Colon (tissue), 2 donors: ENCODE results near the gene VPS26C.

Experiments used
- FAIRE-seq: peaks from 2 replicates; lab custom pipeline; 2012; peaks lifted over from hg19 to GRCh38; lab: Jason Lieb, UNC
- donor health status: control.
- donor health status: control.

Gene VPS26C

DNA sequence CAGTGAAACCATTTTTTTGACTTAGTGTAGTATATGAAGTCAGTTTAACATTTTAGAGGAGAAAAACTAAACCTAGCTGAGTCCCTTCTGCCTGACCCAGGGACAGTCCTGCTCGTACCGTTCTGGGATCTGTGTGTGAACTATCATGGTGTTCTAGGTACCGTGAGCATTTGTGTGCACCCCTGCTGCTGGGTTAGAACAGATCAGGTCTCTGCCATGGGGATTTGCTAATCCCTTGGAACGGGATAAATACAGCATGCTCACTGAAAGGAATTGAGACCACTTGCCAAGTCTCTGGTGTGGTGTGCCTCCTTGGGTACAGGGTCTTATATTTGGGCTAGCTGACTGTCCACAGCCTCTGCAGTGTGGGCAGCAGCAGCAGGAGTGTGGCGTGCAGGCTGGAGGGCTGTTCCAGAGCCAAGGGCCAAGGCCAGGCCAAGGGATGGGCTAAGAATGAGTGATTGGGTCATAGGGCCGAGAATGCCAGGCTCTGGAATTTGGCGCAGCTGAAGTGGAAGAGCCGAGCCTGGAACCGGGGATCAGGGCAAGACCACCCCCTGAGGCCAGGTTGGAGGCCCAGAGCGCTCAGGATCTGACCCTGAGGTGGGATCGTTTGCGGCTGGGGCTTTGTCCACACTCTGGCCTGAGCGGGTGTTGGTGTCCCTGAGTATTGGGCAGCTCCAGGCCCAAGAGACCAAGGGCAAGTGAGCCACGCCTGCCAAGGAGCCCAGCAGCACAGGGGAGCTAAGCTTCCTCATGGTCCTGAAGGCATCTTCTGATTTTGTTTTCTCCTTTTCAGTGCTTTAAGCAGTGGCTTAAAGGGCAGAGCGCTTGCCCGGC is 66.3 kb downstream of the VPS26C start:
- FAIRE-seq = no peak

DNA sequence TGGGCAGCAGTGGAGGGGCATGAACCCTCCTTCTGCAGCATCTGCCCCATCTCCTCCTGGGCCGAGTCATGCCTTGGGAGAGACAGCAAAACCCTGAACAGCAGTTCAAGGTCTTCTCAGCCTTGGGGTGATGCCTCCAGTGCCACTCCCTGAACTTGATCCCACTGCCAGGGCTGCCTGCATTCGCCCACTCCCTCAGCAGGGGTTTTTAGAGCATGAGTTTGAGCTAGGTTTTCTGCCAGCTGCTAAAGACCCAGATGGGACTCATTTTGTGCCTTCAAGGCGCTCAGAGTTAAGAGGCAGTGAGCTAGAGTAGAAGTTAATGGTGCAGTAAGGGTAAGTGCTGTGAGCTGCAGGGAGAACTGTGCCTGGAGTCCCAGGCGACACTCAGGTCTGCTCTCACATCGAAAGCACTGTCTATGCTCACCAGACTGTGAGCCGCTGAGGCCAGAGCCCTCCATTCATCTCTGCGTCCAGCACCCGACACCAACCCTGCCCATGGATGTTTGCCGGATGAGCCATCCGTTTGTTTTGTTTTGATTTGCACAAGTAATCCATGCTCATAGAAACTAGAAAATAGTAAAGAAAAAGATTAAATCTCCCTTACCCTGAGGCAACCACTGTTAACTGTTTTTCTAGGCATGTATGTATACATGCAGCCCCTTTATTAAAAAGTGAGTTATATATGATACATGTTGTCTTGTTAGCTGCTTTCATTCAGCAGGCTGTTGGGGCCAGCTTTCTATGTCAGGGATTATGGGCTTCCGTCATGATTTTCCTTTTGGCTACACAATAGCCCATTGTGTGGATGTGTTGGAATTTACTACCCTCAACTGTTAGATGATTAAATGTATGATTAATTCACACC is 67.8 kb downstream of the VPS26C start:
- FAIRE-seq = no peak

DNA sequence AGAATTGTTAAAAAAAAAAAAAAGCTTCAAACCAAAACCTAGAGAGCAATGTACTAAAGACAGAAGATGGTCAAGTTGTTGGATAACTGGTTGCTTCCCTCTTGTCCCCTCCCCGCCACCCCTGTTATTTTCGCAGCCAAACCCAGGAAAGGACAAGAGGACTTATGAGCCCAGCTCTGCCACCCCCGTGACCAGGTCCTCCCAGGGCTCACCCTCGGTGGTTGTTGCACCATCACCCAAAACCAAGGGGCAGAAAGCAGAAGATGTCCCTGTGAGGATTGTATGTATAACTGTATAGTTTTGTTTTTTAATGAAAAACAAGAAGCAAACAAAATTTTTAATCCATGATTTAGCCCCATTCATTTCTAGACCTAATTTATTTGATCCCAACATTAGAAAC is 69.4 kb downstream of the VPS26C start:
- FAIRE-seq = no peak

DNA sequence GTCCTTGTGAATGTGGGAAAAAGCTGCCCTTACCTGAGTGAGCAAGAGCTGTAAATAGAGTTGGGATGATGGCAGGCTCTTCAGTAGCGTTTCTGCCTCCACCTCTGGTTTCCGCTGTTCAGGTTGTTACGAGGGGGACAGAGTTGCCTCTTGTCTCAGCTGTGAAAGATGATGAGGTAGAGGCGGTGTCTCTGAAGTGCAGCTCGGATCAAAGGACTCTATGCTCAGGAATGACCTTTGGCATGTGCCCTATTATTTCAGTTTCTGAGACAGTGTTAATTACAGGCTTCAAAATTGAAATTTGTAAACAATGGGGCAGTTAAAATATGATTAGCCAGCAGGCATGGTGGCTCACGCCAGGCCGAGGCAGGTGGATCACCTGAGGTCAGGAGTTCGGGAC is 70.3 kb downstream of the VPS26C start:
- FAIRE-seq = no peak

DNA sequence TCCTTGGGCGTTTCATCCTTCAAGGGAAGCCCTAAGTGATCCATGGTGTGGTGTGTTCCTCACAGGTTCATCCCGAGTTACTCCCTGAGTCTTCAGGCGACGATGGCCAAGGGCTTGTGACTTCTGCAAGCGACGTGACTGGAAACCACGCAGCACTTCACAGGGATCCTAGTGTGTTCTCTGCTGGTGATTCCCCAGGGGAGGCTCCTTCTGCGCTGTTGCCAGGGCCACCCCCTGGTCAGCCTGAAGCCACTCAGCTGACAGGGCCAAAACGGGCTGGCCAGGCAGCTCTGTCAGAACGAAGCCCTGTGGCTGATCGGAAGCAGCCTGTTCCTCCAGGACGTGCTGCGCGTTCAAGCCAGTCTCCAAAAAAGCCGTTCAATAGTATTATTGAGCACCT is 71.5 kb downstream of the VPS26C start:
- FAIRE-seq = no peak

DNA sequence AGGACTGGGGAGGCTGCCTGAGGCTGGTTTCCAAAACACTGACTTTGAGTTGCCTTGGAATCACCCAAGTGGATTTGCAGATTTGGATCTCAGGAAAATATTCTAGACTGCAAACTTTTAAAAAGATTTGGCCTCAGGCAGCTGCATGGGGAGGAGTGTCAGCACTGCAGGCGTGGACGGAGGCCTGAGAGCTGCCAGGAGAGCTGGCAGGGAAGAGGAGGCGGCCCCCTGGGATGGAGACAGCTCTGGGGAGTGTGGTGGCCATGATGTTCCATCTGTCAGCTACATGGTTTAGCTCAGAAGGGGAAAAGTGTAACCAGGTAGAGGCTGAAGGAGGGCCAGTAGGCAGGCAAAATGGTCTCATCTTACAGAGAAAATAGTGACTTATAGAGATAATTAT is 72.1 kb downstream of the VPS26C start:
- FAIRE-seq = no peak

DNA sequence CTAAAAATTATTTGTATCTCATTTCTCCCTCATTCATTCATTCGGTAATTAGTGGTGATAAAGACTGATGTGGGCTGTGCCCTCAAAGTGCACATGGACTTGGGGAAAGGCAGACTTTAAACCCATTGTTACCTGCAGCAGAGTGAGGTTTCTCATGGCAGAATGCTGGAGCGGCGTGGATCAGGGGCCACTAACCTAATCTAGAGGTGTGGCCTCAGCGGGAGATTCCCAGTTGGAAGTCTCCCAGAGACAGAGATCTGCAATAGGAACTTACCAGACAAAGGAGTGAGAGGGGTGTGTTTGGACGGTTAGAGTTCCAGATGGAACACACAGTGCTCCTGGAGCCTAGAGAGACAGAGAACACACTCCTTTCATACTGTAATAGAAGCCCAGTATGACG is 73.5 kb downstream of the VPS26C start:
- FAIRE-seq = no peak

DNA sequence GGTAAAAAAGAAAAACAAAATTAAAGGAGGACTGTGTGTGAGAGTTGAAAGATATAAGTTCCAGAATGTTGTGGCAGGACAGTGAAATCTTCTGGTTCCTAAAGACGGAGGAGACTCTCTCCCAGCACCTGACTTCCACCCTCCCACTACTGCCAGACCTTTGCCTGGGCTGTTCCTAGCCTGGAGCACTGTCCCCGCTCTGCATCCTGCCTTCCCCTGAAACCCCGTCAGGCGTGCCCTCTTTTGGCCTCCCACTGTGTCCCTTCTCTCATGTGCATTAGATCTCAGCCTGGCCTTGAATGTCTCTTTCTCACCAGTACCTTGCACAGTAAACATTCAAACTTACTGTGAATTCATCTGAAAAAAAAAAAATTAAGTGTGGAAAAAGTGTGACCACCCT is 74.1 kb downstream of the VPS26C start:
- no peak for FAIRE-seq

DNA sequence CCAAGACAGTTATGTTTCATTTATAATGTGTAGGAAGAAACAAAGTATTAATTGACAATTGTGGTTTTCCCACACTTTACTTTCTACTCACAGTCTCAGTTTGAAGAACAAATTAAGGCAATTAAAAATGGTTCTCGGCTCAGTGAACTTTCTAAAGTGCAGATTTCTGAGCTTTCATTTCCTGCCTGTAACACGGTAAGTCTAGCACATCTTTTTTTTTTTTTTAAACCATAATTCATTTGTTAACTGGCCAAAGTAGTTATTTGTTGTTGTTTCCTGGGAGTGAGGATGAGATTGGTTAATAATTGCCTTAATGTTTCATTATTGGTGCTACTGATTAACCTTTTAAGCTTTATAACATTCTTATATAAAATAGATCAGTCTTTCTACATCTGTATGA is 75.1 kb downstream of the VPS26C start:
- FAIRE-seq = no peak

DNA sequence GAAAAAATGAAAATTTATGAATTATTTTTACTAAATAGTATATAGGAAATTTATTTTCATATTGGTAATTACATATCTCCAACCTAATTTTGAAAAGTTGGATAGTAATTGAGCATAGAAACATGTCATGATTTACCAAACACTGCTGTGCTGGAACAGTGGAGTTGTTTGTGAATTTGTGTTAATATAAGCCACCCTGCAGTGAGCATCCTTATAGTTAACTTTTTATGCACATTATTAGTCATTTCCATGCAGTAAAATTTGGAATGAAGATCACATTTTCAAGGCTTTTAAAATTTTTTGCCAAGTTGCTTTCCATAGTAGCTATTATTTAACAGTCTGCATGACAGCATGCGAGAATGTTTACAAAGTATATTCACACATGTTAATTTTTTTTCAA is 78.3 kb downstream of the VPS26C start:
- FAIRE-seq = peak; percentile 64

DNA sequence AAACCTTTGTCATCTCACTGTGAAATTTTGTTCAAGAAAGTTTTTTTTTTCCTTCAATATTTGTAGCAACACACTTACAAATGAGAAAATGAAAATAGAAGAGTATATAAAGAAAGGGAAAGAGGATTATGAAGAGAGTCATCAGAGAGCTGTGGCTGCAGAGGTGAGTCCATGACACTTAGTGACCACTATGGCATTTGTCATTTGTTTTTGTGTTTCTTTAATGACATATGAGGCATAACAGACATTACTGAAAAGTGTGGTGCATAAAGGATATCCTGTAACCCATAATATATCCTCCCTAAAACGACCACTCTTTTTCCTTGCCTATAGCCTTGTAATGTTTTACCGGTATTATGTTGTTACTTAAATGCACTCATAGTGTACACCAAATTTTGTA is 80.2 kb downstream of the VPS26C start:
- no peak for FAIRE-seq

DNA sequence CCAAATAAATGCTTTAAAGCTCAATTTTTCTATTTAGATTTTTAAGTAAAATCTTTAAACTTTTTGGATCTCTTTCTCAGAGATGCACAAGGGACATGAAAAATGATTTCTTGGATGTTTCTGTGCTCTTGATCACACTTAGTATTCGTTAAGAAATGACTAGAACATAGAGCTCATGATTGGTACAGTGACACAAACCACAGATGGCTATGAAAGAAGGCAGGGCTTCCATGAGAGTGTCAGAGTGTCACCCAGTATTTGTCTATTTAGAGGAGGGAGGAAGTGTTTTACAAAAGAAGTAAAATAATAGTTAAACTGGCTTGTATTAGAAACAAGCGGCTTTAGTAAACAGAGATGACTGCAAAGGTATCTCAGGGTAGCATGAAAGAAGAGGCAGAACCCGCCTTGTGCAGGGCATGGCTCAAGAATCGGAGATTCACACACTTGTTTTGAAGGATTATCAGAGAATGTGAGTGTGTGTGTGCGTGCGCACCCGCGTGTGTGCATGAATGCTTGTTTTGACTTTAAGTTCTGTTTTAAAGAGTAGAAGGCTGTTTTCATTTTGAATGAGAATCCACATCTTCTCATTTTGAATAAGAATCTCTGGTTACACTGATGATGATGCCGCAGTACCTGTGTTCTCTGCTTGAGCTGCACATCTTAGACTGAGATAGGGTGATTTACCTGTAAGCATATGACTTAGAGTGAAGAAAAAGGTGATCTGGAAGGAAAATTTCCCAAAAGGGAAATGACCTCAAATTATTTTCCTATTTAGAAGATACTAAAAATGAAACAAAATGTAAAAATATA is 82.1 kb downstream of the VPS26C start:
- FAIRE-seq = no peak

DNA sequence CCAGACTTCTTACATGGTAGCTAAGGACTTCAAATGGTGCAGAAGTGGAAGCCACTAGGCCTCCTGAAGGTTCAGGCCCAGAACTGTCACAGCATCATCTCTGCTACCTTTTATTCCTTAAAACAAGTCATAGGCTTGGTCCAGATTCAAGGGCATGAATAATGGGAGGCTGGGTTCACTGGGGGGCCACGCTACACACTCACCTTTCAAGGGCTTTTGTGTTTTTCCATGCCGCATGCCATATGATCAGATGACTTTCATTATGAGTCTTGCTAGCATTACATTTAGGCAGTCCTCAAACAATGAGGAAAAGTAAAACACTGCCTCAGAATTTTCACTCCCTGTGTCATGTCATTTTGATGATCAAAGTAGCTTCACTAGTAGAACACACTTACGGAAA is 83.4 kb downstream of the VPS26C start:
- no peak for FAIRE-seq

DNA sequence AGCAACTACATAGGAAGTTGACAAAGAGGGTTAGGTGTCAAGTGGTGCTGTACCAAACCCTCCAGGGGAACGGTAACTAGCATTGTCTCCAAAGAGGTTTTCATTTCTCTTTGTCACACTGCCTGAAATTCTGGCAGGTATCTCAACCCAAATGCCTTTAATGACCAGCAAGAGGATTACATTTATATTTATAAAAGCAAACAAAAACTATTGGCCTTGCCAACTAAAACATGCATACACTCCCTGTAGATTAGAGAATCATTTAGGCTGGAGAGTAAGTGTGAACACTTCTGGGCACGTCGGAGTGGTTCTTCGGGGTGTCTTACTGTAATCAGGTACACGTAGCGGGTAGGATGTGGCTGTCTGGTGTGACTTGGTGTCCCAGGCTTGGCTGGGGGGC is 84.9 kb downstream of the VPS26C start:
- no peak for FAIRE-seq

DNA sequence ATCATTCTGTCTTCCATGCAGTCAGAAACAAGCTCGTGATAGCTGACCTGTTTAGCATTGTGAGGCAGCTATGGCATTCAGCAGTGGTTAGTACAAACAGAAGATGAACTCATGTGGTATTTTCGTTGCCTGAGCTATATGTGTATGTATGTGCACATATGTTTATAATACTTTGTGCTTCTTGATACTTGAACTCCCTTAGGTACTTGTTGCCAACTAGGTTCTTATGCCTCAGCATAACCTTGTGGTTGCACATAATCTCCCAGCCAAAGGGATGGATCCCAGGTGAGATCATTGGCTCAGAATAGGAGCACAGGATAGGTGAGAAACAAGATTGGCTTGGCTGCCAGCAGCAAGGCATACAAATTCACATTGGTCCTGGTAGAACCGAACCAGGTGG is 86.1 kb downstream of the VPS26C start:
- no peak for FAIRE-seq

DNA sequence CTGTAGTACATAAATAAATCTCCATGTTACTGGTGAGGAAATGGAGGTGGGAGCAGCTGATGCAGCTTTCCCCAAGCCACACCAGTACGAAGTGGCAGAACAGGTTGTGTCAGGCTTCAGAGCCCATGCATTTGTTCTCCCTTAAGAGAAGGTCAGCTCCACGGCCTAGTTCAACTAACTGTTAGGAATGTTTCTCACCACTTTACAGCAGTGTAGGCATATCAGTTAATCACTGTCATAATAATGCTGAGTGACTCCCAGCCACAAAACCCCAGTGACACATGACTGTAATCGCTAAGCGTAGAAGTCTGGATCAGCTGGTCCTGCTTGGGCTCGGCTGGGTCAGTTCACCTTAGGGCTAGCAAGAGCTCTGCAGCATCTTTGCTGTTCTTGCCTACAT is 90.4 kb downstream of the VPS26C start:
- FAIRE-seq = no peak
